Large intestine (tissue), 3 donors: ENCODE data around the gene INS. TPM values are rescaled to one million over a fixed set of nuclear protein-coding genes. Genes with fewer than 3 reads are reported as not detected.

Experiments used
- DNase-seq, 2 donors: peaks; one replicate each; pipeline versions ENCODE4 v3.0.0 to v3.0.0-alpha.2; 2013
- H3K27ac ChIP-seq: one replicate; pipeline ENCODE4 v1.5.1; 2013; ENCODE audit warnings: low read length
- H3K27me3 ChIP-seq: 2 replicates; pipeline ENCODE4 v1.6.1; 2013; ENCODE audit warnings: low read length; ENCODE audit not compliant: control insufficient read depth, insufficient read depth
- H3K36me3 ChIP-seq: 2 replicates; pipeline ENCODE4 v1.6.1; 2013; ENCODE audit warnings: low read length; ENCODE audit not compliant: control insufficient read depth, insufficient read depth
- H3K4me1 ChIP-seq: one replicate; pipeline ENCODE4 v1.6.1; 2013; ENCODE audit warnings: low read length; ENCODE audit not compliant: control insufficient read depth, insufficient read depth
- H3K4me3 ChIP-seq: one replicate; pipeline ENCODE4 v1.5.1; 2013; ENCODE audit warnings: low read length
- H3K9me3 ChIP-seq: one replicate; pipeline ENCODE4 v1.6.1; 2013; ENCODE audit warnings: mild to moderate bottlenecking, low read depth, low read length, moderate library complexity; ENCODE audit not compliant: control insufficient read depth
- WGBS: methylation state at CpG from one replicate; pipeline ENCODE4 v1.1.5; 2013; ENCODE audit warnings: low lambda C conversion rate; ENCODE audit not compliant: insufficient coverage; 5-methylcytosine and 5-hydroxymethylcytosine counted together
- polyA plus RNA-seq: library from polyadenylated mRNA; unstranded; fragments of 120-200 nt; gene quantifications from one replicate; pipeline ENCODE4 v1.2.1, GENCODE V29; 2013

Gene INS
- polyA plus RNA-seq, 1 donor = 0.39 TPM

DNA sequence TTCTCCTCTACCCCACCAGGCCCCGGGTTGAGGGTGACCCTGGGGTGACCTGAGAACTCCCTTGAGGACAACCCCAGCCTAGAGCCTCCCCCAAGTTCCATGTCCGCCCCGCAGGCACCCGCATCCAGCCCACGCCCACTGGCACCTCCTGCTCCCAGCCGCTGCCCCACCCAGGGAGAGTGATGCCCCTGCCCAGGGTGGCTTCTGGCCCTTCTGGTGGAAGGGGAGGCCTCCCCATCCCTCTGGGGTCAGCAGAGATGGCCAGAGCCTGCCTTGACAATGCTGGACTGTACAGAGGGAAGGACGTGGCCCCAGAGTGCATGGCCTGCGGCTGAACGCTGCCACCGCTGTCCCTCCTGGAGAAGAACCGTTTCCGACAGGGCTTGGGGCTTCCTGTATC, 11.7 kb upstream of the INS start:
- WGBS = no CpG with 5 or more reads among the region's 12 CpGs
- no peaks in the 10 kb centered on the region for H3K4me1 ChIP-seq
- H3K9me3 ChIP-seq = no peaks in the 10 kb centered on the region
- no peak overlapping the region for H3K27ac ChIP-seq
- H3K4me3 ChIP-seq = no peak overlapping the region
- no peaks in the 10 kb centered on the region for H3K36me3 ChIP-seq
- peaks cover 3% of the 10 kb centered on the region for H3K27me3 ChIP-seq
- no peak for DNase-seq

DNA sequence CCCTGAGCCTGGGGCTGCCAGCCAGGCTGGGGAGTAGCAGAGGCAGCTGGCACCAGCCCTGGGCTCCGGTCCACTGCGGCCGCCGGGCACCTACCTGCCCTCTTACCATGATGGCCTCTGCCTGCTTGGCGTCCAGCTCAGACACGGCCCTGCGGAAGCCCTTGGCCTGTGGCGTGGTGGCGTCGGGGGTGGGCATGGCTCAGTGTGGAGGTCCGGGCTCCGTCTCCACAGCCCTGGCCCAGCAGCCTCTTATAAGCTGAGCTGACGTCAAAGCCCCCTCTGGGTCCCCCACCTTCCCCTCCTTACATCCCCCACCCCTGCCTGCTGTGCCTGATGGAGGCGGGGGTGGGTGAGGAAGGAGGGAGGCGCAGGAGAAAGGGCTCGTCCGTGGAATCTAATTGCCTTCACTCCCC, 10.6 kb upstream of the INS start, which contains the start of gene TH:
TH (minus strand) TSS at position 225 of the 413 bp plus-strand sequence; CDS start at position 196, 29 bp downstream.
- H3K27me3 ChIP-seq = peaks cover 6% of the 10 kb centered on the region
- H3K36me3 ChIP-seq = no peaks in the 10 kb centered on the region
- H3K9me3 ChIP-seq = no peaks in the 10 kb centered on the region
- no peak for DNase-seq
- no peak within 1 kb of the TSS for H3K4me3 ChIP-seq
- no peaks in the 10 kb centered on the region for H3K4me1 ChIP-seq
- no CpG with 5 or more reads among the region's 17 CpGs for WGBS
- H3K27ac ChIP-seq = no peak within 1 kb of the TSS

DNA sequence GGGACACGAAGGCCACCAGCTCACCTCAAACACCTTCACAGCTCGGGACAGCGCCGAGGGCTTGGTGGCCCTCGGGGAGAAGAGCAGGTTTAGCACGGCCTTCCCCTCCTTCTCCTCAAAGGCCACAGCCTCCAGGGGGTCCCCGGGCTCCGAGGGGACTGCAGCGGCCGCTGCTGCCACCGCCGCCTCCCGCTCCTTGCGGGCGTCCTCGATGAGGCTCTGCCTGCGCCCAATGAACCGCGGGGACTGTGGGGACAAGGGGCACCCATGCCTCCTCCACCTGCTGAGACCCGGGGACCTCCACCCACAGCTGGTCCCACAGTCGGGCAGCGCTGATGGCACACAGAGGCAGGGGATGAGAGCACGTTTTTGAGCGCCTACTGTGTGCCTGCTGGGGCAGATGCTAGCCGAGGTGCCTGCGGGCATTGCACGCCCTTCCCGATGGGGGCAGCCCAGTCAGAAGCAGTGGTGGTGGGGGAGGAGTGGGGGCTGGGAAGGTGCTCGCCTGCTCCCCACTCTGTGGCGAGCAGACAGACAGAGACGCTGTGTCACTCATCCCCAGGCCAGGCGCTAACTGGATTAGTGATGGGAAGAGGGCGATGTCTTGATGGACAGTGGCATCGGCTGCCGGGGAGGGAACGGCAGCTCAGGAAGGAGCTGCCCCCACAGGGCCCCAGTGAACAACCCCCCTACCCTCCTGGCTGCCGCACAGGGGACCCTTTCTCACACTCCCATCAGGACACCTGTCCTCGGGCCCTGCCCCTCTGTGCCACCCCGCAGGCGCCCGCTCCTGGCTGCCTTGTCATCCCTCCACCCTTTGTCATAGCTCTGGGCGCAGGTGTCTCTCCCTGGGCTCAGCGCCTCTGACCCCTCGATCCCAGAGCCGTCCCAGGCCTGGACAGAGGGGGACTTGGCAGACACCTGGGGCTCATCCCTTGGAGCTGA, 8.9 kb upstream of the INS start:
- Histone ChIP-seq H3K36me3 (no peaks in the 10 kb centered on the region), H3K27ac (no peak overlapping the region), H3K4me1 (peaks cover 3% of the 10 kb centered on the region), H3K9me3 (no peaks in the 10 kb centered on the region), H3K4me3 (no peak overlapping the region), H3K27me3 (peaks cover 9% of the 10 kb centered on the region)
- no CpG with 5 or more reads among the region's 45 CpGs for WGBS
- no peak for DNase-seq

DNA sequence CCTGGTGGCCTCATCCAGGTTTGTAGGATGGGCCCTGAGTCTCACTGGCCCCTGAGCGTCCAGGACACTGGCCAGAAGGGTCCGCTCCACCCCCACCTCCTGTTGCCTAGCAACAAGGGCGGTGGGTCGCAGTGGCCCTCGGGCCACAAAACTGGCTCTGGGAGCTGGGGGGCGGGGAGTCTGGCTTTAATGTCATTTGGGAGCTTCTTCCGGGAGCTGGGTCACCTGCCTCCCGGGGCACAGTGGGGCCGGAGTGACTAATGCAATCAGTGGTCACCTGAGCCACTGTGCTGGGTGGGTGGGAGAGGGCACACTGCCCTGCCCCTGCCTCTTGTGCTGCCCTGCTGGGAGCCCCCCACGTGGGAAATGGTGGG, 8.0 kb upstream of the INS start:
- Histone ChIP-seq H3K4me1 (peaks cover 3% of the 10 kb centered on the region), H3K27me3 (peaks cover 9% of the 10 kb centered on the region), H3K27ac (no peak overlapping the region), H3K36me3 (no peaks in the 10 kb centered on the region), H3K9me3 (no peaks in the 10 kb centered on the region), H3K4me3 (no peak overlapping the region)
- WGBS = no CpG with 5 or more reads among the region's 10 CpGs
- DNase-seq = no peak

DNA sequence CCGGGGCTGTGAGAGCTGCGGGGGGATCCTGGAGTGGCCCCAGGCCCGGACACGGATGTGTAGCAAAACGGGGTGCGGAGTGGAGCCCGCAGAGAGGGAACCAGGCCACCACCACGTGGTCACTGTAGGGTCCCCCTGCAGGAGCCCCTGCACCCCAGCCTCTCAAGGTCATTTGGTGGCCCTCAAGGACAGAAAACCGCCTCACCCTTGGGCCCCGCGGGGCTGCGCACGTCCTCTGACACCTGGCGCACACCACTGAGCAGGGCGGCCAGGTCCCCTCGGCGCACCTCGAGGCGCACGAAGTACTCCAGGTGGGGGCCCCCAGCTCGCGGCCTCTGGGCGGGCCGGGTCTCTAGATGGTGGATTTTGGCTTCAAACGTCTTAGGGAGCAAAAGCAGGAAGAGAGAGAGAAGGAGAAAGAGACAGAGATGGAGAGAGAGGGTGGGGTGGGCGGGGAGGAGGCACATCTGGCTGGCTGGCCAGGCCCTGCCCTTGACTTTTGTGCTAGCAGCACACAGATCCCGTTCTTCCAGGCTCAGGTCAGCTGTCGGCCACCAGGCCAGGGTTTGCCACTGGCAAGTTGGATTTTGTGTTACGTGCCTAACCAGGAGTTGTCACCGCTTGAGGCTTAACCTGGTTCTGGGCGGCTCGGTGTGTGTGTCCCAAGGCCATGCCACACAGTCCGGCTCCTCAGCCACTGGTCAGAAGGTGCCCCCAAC, 7.4 kb upstream of the INS start:
- no peak overlapping the region for H3K4me3 ChIP-seq
- no peaks in the 10 kb centered on the region for H3K9me3 ChIP-seq
- peaks cover 3% of the 10 kb centered on the region for H3K4me1 ChIP-seq
- DNase-seq = no peak
- H3K27ac ChIP-seq = no peak overlapping the region
- H3K36me3 ChIP-seq = no peaks in the 10 kb centered on the region
- H3K27me3 ChIP-seq = peaks cover 9% of the 10 kb centered on the region
- WGBS = no CpG with 5 or more reads among the region's 33 CpGs

DNA sequence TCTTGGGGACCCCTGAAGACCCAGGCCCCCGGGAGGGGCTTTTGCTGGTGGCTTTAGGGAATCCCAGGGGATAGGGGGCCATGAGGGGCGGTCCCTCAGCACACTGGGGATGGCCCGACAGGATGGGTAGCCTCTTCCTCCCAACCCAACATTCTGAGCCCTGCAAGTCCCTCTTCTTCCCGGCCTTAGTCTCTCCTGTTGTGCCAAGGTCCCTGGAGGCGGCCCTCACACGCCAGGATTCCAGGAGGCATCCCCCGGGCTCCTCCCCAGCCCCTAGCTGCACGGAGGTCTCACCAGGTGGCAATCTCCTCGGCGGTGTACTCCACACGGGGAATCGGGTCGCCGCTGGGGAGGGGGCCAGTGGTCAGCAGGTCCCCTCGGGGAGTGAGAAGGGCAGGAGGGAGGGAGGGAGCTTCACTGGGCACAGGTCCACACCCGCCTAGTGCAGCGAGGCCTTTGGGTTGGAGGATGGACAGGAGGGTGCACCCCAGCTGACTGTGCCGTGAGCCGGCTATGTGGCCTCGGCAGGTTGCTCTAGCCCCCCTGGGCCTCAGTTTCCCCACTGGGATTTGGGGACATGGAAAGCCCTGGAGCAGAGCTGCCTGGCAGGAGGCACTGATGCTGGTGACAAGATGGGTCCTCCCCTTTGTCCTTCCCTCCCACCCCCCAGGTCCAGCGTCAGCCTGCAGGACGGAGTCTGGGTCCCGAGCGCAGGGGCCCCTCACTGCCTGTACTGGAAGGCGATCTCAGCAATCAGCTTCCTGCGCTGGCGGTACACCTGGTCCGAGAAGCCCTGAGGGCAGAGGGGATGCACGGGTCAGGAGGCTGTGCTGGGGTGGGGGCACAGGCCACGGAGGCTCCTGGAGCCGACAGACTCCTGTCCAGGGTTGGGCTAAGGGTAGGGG, 6.4 kb upstream of the INS start:
- no CpG with 5 or more reads among the region's 31 CpGs for WGBS
- H3K27ac ChIP-seq = no peak overlapping the region
- H3K36me3 ChIP-seq = no peaks in the 10 kb centered on the region
- no peak overlapping the region for H3K4me3 ChIP-seq
- H3K27me3 ChIP-seq = peaks cover 9% of the 10 kb centered on the region
- H3K4me1 ChIP-seq = peaks cover 3% of the 10 kb centered on the region
- no peaks in the 10 kb centered on the region for H3K9me3 ChIP-seq
- no peak for DNase-seq

DNA sequence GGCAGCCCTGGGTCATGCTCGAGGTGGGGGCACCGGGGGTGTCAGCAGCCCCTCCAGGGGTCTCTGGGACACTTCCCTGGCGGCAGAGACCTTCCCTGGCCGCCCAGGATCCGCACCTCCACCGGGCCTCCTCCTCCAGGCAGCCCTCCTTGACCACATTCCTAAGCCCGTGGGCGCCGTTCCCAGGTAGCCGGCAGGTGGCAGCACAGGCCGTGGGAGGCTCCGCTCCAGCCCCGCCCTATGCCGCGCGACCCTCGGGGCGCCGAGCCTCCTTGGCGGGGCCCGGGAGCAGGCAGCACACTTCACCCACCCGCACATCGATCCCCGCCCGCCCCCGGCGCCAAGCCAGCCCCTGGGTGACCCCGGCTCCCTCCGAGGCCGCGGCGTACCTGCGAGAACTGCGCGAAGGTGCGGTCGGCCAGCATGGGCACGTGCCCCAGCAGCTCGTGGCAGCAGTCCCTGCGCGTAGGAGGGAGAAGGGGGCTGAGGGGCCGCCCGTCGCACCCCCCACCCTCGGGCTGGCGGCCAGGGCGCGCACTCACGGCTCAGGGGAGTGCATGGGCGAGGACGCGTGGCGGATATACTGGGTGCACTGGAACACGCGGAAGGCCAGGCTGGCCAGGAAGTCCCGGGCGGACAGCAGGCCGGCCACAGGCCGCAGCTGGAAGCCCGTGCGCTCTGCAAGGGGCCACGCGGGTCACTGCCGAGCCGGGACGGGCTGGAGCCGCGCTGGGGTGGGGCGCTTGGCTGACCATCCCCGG, 5.3 kb upstream of the INS start:
- H3K27me3 ChIP-seq = peaks cover 7% of the 10 kb centered on the region
- DNase-seq = no peak
- peaks cover 3% of the 10 kb centered on the region for H3K4me1 ChIP-seq
- H3K9me3 ChIP-seq = no peaks in the 10 kb centered on the region
- no peaks in the 10 kb centered on the region for H3K36me3 ChIP-seq
- no CpG with 5 or more reads among the region's 70 CpGs for WGBS
- H3K27ac ChIP-seq = no peak overlapping the region
- no peak overlapping the region for H3K4me3 ChIP-seq

DNA sequence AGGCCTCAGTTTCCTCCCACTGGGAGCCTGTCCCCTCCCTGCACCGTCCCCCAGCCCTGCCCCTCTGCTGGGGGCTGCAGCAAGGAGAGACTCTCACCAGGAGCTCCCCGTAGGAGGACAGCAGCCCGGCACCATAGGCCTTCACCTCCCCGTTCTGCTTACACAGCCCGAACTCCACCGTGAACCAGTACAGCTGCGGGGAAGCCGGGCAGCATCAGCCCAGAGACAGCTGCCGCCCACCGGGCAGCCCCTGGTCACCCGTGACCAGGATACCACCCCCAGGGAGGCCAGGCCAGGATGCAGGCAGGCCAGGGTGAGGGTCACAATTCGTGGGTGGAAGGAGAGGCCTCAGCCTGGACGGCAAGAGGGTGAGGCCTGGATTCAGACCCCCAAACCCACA, 4.6 kb upstream of the INS start:
- no peaks in the 10 kb centered on the region for H3K36me3 ChIP-seq
- no peak overlapping the region for H3K4me3 ChIP-seq
- H3K4me1 ChIP-seq = peaks cover 3% of the 10 kb centered on the region
- no peaks in the 10 kb centered on the region for H3K9me3 ChIP-seq
- no CpG with 5 or more reads among the region's 13 CpGs for WGBS
- H3K27me3 ChIP-seq = peaks cover 7% of the 10 kb centered on the region
- DNase-seq = no peak
- no peak overlapping the region for H3K27ac ChIP-seq

DNA sequence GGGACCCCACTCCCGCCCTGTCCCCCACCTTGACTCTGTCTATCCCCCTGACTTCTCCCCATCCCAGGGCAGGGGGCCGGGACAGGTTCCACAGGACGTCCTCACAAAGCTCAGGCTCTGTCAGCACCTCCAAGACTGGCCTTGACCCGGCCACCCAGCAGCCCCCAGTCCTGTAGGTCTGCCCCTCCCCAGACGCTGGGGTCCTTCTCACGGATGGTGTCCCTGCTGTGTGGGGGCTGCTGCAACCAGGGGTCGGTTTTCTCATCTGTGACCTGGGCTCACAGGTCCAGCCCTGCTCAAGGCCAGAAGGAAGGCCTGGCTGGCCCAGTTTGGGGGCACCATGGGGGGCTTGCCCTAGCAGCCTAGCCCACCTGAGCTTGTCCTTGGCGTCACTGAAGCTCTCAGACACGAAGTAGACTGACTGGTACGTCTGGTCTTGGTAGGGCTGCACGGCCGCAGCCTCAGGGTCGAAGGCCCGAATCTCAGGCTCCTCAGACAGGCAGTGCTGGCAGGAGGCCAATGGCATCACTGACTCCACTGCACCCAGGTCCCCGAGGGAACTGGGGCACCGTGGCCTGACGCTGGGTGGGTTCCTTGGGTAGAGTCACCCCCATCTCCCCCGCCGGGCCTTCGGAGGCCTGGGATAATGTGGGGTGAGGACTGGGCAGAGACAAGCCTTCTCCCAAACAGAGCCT, 4.0 kb upstream of the INS start:
- Histone ChIP-seq H3K4me3 (no peak overlapping the region), H3K36me3 (no peaks in the 10 kb centered on the region), H3K4me1 (peaks cover 3% of the 10 kb centered on the region), H3K27ac (no peak overlapping the region), H3K9me3 (no peaks in the 10 kb centered on the region), H3K27me3 (peaks cover 7% of the 10 kb centered on the region)
- no CpG with 5 or more reads among the region's 20 CpGs for WGBS
- DNase-seq = no peak
